ENCODE data around the gene FAM222B.
A peak's percentile ranks its signal among the peaks of the same experiment; 100 is the strongest.
"Not testable (repeated sequence)": the region's sequence is repeated elsewhere in the genome, so short reads cannot be mapped to it uniquely, and the experiment has no call there.

The FAM222B gene

DNA sequence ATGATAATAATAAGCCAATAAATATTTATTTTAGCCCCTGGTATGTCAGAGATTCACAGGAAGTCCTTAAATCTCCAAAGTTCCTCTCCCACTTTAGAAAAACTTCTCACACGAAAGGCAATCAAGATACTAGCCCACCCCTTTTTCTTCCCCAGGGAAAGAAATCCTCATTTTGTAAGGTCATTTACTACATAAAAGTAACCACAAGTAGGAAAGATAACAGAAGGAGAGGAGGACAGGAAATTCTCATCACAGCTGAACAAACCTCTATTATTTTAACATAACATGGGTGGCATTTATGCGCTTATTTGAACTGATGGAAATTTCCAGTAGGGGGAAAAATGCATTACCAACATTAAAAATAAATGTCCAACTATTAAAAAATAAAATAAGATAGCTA is 3.4 kb downstream of the FAM222B start:
- no peak overlapping the region for H3K4me3 ChIP-seq (ENCODE audit: low read length)
- no peak for TF ChIP-seq ZNF274 (IDR thresholded peaks at IDR 0.05; ENCODE audit: low read depth, low read length)

GRCh38 chr17:28836541-28836940 is 6.0 kb downstream of the FAM222B start:
- H3K4me3 ChIP-seq (ENCODE audit: low read length), result not testable (repeated sequence)

DNA sequence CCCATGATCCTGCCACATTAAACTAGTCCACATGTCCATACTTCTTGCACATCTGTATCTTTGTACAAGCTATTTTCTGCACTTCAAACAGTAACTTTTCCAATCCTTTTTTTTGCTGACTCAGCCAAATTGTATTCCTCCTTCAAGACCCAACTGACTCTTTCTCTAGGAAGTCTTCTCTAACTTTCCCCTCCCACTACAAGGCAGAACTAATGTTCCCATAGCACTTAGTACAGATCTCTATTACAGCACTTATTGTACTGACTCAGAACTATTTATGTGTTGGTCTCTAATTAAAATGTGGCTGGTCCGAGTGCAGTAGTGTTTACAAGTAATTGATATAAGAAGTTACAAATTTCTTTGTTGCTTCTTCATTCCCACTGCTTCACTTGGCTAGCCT is 8.2 kb downstream of the FAM222B start:
- H3K4me3 ChIP-seq (ENCODE audit: low read length), result no peak overlapping the region
- TF ChIP-seq ZNF274 (IDR thresholded peaks at IDR 0.05; ENCODE audit: low read depth, low read length), result no peak

DNA sequence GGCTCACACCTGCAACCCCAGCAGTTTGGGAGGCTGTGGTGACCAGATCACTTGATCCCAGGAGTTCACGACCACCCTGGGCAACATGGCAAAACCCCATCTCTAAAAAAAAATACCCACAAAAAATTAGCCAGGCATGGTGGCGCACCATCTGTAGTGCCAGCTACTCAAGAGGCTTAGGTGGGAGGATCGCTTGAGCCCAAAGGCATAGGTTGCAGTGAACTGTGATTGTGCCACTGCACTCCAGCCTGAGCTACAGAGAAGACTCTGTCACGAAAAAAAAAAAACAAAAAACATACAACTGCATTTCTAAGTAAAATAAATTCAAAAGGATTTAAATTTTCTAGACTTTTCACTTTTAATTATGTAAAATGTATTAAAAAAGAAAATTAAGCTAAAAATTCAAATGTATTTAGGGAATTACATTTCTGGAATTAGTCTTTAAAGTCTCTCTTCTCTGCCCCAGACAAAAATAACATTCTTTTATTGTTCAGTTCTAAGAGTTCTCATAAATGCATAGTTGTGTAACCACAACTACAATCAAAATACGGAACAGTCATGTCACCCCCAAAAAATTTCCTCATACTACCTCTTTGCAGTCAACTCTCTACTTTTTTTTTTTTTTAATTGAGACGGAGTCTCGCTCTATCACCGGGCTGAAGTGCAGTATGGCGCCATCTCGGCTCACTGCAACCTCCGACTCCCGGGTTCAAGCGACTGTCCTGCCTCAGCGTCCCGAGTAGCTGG is 14.1 kb downstream of the FAM222B start:
- TF ChIP-seq ZNF274 (IDR thresholded peaks at IDR 0.05; ENCODE audit: low read depth, low read length), result no peak

GRCh38 chr17:28827672-28828071 is 14.9 kb downstream of the FAM222B start:
- TF ChIP-seq ZNF274 (IDR thresholded peaks at IDR 0.05; ENCODE audit: low read depth, low read length), result no peak
- H3K4me3 ChIP-seq (ENCODE audit: low read length), result no peak overlapping the region

More for the DNA sequence above, 14.1 kb downstream of the FAM222B start:
- H3K4me3 ChIP-seq (ENCODE audit: low read length), result no peak overlapping the region

DNA sequence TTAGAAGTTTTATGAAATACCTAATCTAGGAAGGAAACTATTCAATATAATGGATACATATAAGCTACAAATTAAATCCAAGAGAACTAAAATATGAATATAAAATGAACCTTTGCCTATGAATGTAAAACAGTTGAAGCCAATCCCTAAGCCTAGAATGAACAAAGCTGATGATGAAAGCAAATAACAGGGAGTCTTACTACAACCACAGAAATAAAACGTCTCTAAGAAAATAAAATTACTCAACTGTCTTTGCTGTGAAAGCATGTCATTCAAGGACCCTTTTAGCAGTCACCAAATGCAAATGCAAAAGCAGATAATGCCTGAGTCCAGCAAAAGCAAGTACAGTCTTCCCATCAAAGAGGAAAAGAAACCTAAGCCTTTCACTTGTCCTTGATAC is 23.0 kb downstream of the FAM222B start:
- no peak for TF ChIP-seq ZNF274 (IDR thresholded peaks at IDR 0.05; ENCODE audit: low read depth, low read length)
- no peak overlapping the region for H3K4me3 ChIP-seq (ENCODE audit: low read length)

GRCh38 chr17:28818819-28819221 is 23.8 kb downstream of the FAM222B start:
- H3K4me3 ChIP-seq (ENCODE audit: low read length), result no peak overlapping the region
- TF ChIP-seq ZNF274 (IDR thresholded peaks at IDR 0.05; ENCODE audit: low read depth, low read length), result no peak

GRCh38 chr17:28816540-28816939 is 26.1 kb downstream of the FAM222B start:
- no peak for TF ChIP-seq ZNF274 (IDR thresholded peaks at IDR 0.05; ENCODE audit: low read depth, low read length)

DNA sequence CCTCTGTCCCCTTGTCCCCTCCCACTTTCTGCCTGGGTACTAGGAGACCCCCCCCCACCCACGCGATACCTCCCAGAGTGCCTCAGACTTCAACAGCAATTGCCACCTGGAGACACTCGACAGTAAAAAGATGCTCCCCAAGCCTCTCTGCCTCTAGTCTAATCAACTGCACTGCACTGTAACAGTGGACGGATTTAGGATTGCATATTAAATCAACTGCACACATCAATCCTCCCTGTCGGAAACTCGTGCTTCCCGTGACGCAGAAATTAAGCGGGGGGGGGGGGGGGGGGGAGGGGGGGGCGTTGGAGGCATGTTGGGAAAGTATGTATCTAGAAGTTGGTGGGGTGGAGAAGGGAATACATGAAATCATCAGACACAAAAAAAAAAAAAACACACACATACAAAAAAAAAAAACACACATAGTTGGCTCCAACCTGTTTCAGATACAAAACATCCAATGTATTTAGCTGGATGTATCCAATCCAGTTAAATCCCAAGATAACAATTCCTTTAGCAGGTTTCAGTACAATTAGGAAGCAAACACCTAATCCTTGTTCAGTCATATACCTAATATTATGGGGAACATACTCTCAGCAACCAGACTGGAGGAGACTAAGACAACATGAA is 29.7 kb downstream of the FAM222B start:
- no peak for TF ChIP-seq ZNF274 (IDR thresholded peaks at IDR 0.05; ENCODE audit: low read depth, low read length)
- H3K4me3 ChIP-seq (ENCODE audit: low read length), result peak overlapping the region; percentile 85

More at GRCh38 chr17:28816540-28816939, 26.1 kb downstream of the FAM222B start:
- H3K4me3 ChIP-seq (ENCODE audit: low read length), result no peak overlapping the region

GRCh38 chr17:28812091-28812747 is 30.4 kb downstream of the FAM222B start:
- no peak for TF ChIP-seq ZNF274 (IDR thresholded peaks at IDR 0.05; ENCODE audit: low read depth, low read length)
- H3K4me3 ChIP-seq (ENCODE audit: low read length), result peak overlapping the region; percentile 93

- H3K4me3 ChIP-seq (ENCODE audit: low read length), result peak overlapping the region; percentile 93
- TF ChIP-seq ZNF274 (IDR thresholded peaks at IDR 0.05; ENCODE audit: low read depth, low read length), result no peak
Observed at GRCh38 chr17:28811651-28812090, 30.9 kb downstream of the FAM222B start.

GRCh38 chr17:28810437-28810836 is 32.2 kb downstream of the FAM222B start:
- H3K4me3 ChIP-seq (ENCODE audit: low read length), result no peak overlapping the region
- TF ChIP-seq ZNF274 (IDR thresholded peaks at IDR 0.05; ENCODE audit: low read depth, low read length), result no peak

- no peak overlapping the region for H3K4me3 ChIP-seq (ENCODE audit: low read length)
Observed at GRCh38 chr17:28807925-28808634, 34.5 kb downstream of the FAM222B start.

GRCh38 chr17:28796062-28796461 is 46.5 kb downstream of the FAM222B start:
- no peak for TF ChIP-seq ZNF274 (IDR thresholded peaks at IDR 0.05; ENCODE audit: low read depth, low read length)
- H3K4me3 ChIP-seq (ENCODE audit: low read length), result no peak overlapping the region

More at GRCh38 chr17:28807925-28808634, 34.5 kb downstream of the FAM222B start:
- no peak for TF ChIP-seq ZNF274 (IDR thresholded peaks at IDR 0.05; ENCODE audit: low read depth, low read length)

DNA sequence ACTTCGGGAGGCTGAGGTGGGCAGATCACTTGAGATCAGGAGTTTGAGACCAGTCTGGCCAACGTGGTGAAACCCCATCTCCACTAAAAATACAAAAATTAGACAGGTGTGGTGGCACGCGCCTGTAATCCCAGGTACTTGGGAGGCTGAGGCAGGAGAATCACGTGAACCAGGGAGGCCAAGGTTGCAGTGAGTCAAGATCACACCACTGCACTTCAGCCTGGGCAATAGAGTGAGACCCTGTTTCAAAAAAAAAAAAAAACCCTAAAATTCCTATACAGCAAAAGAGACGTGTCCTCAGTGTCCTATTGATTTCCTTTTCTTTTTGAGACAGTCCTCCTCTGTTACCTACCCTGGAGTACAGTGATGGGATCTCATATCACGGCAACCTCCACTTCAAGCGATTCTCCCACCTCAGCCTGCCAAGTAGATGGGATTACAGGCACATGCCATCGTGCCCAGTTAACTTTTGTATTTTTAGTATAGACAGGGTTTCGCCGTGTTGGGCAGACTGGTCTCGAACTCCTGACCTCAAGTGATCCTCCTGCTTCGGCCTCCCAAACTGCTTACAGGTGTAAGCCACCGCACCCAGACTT is 47.6 kb downstream of the FAM222B start:
- not testable (repeated sequence) for H3K4me3 ChIP-seq (ENCODE audit: low read length)
